ENCODE measurements around the gene PALB2.
"Not testable (repeated sequence)": the region's sequence is repeated elsewhere in the genome, so short reads cannot be mapped to it uniquely, and the experiment has no call there.

PALB2 gene

GRCh38 chr16:23642246-23642774 lies 1.2 kb upstream of the PALB2 start:
- DNase-seq (ENCODE audit: low spot score) = no peak

- no peak for DNase-seq (ENCODE audit: low spot score)
These were observed 537 bp downstream of the PALB2 start for GRCh38 chr16:23640615-23640930.

GRCh38 chr16:23635958-23636357 lies 5.2 kb downstream of the PALB2 start:
- DNase-seq (ENCODE audit: low spot score) = no peak

DNA sequence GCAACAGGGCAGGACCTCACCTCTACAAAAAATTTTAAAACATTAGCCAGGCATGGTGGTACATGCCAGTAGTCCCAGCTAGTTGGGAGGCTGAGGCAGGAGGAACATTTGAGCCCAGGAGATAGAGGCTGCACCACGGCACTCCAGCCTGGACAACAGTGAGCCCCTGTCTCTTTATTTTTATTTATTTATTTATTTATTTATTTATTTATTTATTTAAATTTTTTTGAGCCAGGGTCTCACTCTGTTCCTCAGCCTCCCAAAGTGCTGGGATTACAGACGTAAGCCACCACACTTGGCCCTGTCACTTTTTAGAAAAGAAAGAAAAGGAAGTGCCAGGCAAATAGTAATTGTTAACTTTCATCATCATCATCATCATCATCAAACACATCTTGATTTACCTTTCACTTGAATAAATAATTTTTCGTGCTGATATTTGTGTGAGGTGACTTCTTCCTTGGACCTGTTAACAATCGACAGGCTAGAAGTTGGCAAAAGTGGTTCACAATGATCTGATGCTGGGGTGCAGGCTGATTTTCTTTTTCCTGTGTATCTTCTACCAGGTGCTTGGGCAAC lies 6.6 kb downstream of the PALB2 start:
- no peak for DNase-seq (ENCODE audit: low spot score)

DNA sequence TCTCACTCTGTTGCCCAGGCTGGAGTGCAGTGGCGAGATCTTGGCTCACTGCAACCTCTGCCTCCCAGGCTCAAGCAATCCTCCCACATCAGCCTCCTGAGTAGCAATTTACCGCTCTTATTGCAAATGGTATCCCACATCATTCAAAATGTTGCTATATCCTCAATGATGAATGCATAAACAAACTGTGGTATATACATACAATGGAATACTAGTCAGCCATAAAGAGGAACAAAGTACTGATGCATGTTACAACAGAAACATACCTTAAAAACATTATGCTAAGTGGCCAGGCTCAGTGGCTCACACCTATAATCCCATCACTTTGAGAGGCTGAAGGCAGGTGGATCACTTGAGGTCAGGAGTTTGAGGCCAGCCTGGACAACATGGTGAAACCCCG lies 9.2 kb downstream of the PALB2 start:
- not testable (repeated sequence) for DNase-seq (ENCODE audit: low spot score)

GRCh38 chr16:23629516-23629915 lies 11.6 kb downstream of the PALB2 start:
- DNase-seq (ENCODE audit: low spot score) = no peak

GRCh38 chr16:23624092-23624491 lies 17.0 kb downstream of the PALB2 start:
- DNase-seq (ENCODE audit: low spot score) = no peak

GRCh38 chr16:23615805-23616204 lies 25.3 kb downstream of the PALB2 start:
- no peak for DNase-seq (ENCODE audit: low spot score)

- DNase-seq (ENCODE audit: low spot score) = no peak
These were observed 29.2 kb downstream of the PALB2 start for GRCh38 chr16:23611936-23612335.

- DNase-seq (ENCODE audit: low spot score) = not testable (repeated sequence)
These were observed 30.2 kb downstream of the PALB2 start for GRCh38 chr16:23610905-23611304.

- no peak for DNase-seq (ENCODE audit: low spot score)
These were observed 31.2 kb downstream of the PALB2 start for GRCh38 chr16:23609929-23610328.

- no peak for DNase-seq (ENCODE audit: low spot score)
These were observed 32.9 kb downstream of the PALB2 start for GRCh38 chr16:23608194-23608593.

DNA sequence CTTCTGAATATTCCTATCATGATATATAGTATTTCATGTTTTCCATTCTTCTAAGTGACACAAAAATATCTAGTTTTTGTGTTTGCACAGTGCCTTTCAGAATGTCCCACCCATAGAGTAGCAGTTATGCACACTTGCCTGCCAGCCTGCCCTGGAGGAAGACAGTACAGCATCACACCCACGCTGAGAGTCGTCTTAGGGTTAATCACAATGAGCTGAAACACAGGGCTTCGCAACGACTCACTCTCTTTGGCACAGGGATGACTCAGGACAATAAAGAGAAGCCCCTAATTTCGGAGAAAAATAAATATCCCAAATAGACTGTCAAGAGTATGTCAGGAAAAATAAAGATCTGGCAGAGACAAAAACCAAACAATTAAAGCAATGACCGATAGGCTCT lies 33.4 kb downstream of the PALB2 start:
- no peak for DNase-seq (ENCODE audit: low spot score)

DNA sequence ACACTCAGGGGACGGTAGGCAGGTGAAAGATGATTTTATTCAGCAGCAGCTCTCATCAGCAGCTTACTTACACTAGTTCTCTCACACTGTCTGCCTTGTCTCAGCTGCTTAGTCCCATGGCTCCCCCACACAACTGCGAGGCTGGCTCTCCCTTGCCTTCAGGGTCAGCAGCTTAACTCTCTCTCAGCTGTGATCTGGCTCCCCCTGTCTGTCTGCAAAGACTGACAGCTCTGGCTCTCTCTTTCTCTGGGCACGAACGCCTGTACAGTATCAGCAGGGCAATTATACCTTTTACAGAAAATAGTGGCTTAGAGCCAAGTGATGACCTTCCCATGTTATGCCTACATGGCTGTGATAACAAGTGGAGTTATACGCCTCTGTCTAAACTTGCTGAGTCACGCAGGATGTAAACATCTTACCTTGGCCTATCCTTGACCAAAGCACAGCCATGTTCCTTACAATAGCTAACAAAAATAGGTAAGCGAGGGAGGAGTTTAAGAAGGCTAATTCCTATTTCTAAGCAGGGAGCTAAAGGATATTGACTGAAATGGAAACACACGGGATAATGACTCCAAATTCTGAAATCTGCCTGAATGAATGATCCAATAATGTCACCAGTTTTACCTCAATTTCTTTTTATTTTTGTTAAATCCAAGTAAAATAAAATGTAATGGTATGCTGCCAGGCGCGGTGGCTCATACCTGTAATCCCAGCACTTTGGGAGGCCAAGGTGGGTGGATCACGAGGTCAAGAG lies 43.9 kb downstream of the PALB2 start:
- DNase-seq (ENCODE audit: low spot score) = peak; percentile 25

DNA sequence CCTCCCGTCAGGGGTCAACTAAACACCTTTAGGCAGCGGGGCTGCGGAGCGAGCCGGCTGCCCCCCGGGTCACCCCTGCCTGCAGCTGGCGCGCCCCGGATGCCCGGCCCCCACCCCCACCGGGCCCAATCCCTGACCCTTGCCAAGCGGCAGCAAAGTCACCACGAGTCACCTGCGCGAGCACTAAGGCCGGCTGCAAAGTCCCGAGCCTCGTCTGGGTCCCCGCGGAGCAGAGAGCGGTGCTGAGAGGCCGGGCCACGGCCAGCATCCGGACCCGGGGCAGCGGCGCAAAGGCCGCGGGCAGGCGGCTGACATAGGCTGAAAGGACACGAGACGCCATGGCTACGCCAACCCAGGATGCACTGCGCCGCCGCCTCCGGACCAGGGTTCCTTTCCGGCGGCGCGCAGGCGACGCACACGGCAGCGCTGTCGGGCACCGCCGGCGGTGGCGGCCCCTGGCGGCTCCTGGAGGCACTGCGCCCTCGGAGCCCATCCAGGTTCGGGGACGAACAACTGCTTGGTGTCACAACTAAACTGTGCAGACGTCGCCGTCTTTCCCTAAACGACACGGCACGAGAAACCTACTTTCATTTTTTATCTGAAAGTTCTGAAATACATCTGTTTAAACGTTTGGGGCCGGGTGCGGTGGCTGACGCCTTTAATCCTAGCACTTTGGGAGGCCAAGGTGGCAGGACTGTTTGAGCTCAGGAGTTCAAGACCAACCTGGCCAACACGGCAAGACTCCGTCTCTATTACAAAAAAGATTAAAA lies 45.0 kb downstream of the PALB2 start, which contains the start of gene NDUFAB1:
Gene NDUFAB1, minus strand, starts transcription at position 366 of the 770 bp plus-strand sequence. Its CDS starts 26 bp downstream, at position 340.
- peak; percentile 92 for DNase-seq (ENCODE audit: low spot score)

DNA sequence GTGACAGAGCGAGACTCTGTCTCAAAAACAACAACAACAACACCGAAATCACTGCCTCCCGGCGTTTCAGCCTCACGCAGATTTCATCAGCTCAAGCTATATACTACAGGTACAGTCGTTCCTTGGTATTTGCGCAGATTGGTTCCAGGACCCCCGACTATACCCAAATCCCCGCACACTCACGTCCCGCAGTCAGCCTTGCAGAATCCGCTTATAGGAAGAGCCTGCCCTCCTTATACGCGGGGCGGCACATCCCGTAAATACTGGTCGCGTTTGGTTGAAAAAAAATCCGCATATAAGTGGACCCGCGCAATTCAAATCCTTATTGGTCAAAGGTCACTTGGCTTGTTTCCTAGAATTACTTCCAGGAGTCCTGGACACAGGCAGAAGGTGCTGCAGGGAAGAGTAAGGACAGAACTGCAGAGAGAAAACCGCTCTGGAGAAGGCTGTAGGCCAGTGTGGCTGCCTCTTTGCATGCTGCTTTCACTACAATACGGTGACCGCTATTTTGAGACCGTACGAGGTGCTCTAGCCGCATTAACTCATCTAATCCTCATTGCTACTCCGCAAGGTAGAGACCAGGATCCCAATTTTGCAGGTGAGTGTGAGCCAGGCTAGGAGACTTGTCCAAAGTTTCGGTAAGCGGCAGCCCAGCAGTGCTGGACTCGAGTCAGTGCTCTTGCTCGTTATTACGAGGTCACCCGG lies 45.7 kb downstream of the PALB2 start:
- no peak for DNase-seq (ENCODE audit: low spot score)

DNA sequence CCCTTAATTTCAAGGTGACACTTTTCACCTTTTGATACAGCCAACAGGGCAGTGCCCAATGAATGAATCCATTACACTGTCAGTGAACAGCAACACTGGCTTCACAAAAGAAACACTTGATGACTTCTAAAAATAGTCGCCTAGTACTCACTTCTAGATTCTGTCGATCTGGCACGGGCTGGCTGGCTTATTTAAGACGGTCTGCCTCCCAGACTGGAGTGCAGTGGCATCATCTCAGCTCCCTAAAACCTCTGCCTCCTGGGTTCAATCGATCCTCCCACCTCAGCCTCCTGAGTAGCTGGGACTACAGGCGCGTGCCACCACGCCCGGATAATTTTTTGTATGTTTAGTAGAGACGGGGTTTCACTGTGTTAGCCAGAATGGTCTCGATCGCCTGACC lies 46.9 kb downstream of the PALB2 start:
- DNase-seq (ENCODE audit: low spot score) = no peak

- DNase-seq (ENCODE audit: low spot score) = no peak
These were observed 50.9 kb downstream of the PALB2 start for GRCh38 chr16:23590181-23590580.

GRCh38 chr16:23587726-23588125 lies 53.4 kb downstream of the PALB2 start:
- no peak for DNase-seq (ENCODE audit: low spot score)

GRCh38 chr16:23584186-23585076 lies 56.7 kb downstream of the PALB2 start:
- DNase-seq (ENCODE audit: low spot score) = no peak

DNA sequence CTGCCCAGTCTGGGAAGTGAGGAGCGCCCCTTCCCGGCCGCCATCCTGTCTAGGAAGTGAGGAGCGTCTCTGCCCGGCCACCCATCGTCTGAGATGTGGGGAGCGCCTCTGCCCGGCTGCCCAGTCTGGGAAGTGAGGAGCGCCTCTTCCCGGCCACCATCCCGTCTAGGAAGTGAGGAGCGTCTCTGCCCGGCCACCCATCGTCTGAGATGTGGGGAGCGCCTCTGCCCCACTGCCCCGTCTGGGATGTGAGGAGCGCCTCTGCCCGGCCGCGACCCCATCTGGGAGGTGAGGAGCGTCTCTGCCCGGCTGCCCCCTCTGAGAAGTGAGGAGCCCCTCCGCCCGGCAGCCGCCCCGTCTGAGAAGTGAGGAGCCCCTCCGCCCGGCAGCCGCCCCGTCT lies 57.8 kb downstream of the PALB2 start:
- DNase-seq (ENCODE audit: low spot score) = not testable (repeated sequence)

Measured in CD4-positive, alpha-beta T cell treated with Interleukin-15 for 4 hours (primary cell).